GM12878 (cell line): ENCODE data around the gene SLC37A1. TPM values are rescaled to one million over a fixed set of nuclear protein-coding genes. Genes with fewer than 3 reads are reported as not detected.

Experiments used
- BHLHE40 ChIP-seq, 2 experiments: fragments of 450-650 bp in 1 of 2; IDR thresholded peaks; 2 replicates each; pipeline ENCODE4 v1.6.1; 2011 to 2017; ENCODE audit warnings: low read depth in 2 of 2, borderline replicate concordance in 1 of 2, improper control_type of control experiment in 1 of 2, low read length in 1 of 2, mild to moderate bottlenecking in 1 of 2
- DPF2 ChIP-seq: fragments of 450-650 bp; IDR thresholded peaks from 2 replicates; pipeline ENCODE4 v1.6.1; 2017; ENCODE audit warnings: mild to moderate bottlenecking
- E2F4 ChIP-seq: IDR thresholded peaks from 2 replicates; pipeline ENCODE4 v1.6.1; 2012; ENCODE audit warnings: low read depth, low read length, improper control_type of control experiment
- E4F1 ChIP-seq: fragments of 450-650 bp; IDR thresholded peaks from 2 replicates; pipeline ENCODE4 v1.6.1; 2018; ENCODE audit warnings: borderline replicate concordance, mild to moderate bottlenecking; ENCODE audit not compliant: partially characterized antibody
- EGR1 ChIP-seq, 2 experiments: IDR thresholded peaks; 1 replicate in 1 of 2; 2 replicates in 1 of 2; pipeline ENCODE4 v1.6.1; 2011 to 2012; ENCODE audit warnings: low read depth in 2 of 2, low read length in 2 of 2, borderline replicate concordance in 1 of 2, mild to moderate bottlenecking in 1 of 2, moderate library complexity in 1 of 2
- GATAD2B ChIP-seq: fragments of 450-650 bp; conservative IDR thresholded peaks from 2 replicates; pipeline ENCODE4 v1.6.1; 2017; ENCODE audit warnings: low read depth, mild to moderate bottlenecking, moderate library complexity
- HDAC2 ChIP-seq: fragments of 200-600 bp; sonication (generic); IDR thresholded peaks from 2 replicates; pipeline ENCODE4 v1.6.1; 2017
- IRF5 ChIP-seq: fragments of 450-650 bp; IDR thresholded peaks from 2 replicates; pipeline ENCODE4 v1.6.1; 2017; ENCODE audit warnings: borderline replicate concordance
- MAX ChIP-seq: IDR thresholded peaks from 2 replicates; pipeline ENCODE4 v1.6.1; 2012; ENCODE audit warnings: low read depth, low read length, improper control_type of control experiment
- MEF2A ChIP-seq: IDR thresholded peaks from 2 replicates; pipeline ENCODE4 v1.6.1; 2011; ENCODE audit warnings: low read depth, mild to moderate bottlenecking, low read length, moderate library complexity; ENCODE audit not compliant: insufficient read depth
- MXI1 ChIP-seq: fragments of 150-350 bp; IDR thresholded peaks from 2 replicates; pipeline ENCODE4 v1.6.1; 2011; ENCODE audit warnings: low read depth, mild to moderate bottlenecking, inconsistent platforms, low read length, improper control_type of control experiment
- NFXL1 ChIP-seq: fragments of 450-650 bp; IDR thresholded peaks from 2 replicates; pipeline ENCODE4 v1.6.1; 2017; ENCODE audit warnings: antibody characterized with exemption, mild to moderate bottlenecking, borderline replicate concordance
- RBBP5 ChIP-seq: fragments of 200-600 bp; sonication (generic); conservative IDR thresholded peaks from 2 replicates; pipeline ENCODE4 v1.6.1; 2016
- RUNX3 ChIP-seq: IDR thresholded peaks from 2 replicates; pipeline ENCODE4 v1.6.1; 2012; ENCODE audit warnings: low read length, inconsistent platforms
- SUPT20H ChIP-seq: IDR thresholded peaks from 2 replicates; pipeline ENCODE4 v1.6.1; 2011; ENCODE audit warnings: low read depth, mild to moderate bottlenecking, low read length, moderate library complexity, borderline replicate concordance; ENCODE audit not compliant: control insufficient read depth
- SUZ12 ChIP-seq: fragments of 200-600 bp; sonication (generic); IDR thresholded peaks from one replicate; pipeline ENCODE4 v1.6.1; 2018; ENCODE audit warnings: antibody characterized with exemption, mild to moderate bottlenecking; ENCODE audit not compliant: unreplicated experiment
- USF1 ChIP-seq: IDR thresholded peaks from 2 replicates; pipeline ENCODE4 v1.6.1; 2011; ENCODE audit warnings: borderline replicate concordance, low read depth, mild to moderate bottlenecking, moderate library complexity, mixed read lengths, low read length; ENCODE audit not compliant: insufficient read depth; ENCODE audit errors: extremely low read length
- USF2 ChIP-seq: IDR thresholded peaks from 2 replicates; pipeline ENCODE4 v1.6.1; 2011; ENCODE audit warnings: low read depth, low read length, improper control_type of control experiment, borderline replicate concordance
- ZNF274 ChIP-seq: IDR thresholded peaks from one replicate; pipeline ENCODE4 v1.8.0; 2011; ENCODE audit not compliant: insufficient read length, insufficient read depth
- polyA plus RNA-seq, 11 experiments: library from polyadenylated mRNA; depleted of rRNA in 4 of 11; unstranded in 6 of 11; stranded (reverse) in 5 of 11; fragments of >200 nt; fragmentation: Nextera tagmentation in 4 of 11; fragmentation: Illumina TruSeq in 1 of 11; extraction: Ambion mirVana in 4 of 11; extraction: Trizol in 1 of 11; gene quantifications; 1 replicate in 1 of 11; 2 replicates in 10 of 11; pipeline versions ENCODE4 v1.2.1 to v1.2.3, GENCODE V29; 2011 to 2016; ENCODE audit warnings: inconsistent platforms in 2 of 11, missing spikeins in 2 of 11, low read depth in 1 of 11
- total RNA-seq, 4 experiments: library from RNA; depleted of rRNA in 3 of 4; stranded (reverse); fragments of >200 nt in 3 of 4; fragmentation: Illumina TruSeq in 1 of 4; extraction: Trizol in 1 of 4; gene quantifications; 2 replicates each; pipeline versions ENCODE4 v1.2.1 to v1.2.3, GENCODE V29; 2013 to 2021

Gene SLC37A1
- total and polyA plus RNA-seq, 10 of the 15 experiments (the other 5 are each of a cell fraction or from before 2014, with no cell fraction given), result 1.1 to 35.5 (median 24.4) TPM

- TF ChIP-seq DPF2 (peak; percentile 90), MEF2A (peak; percentile 81; the same call in 1 of the 2 replicates), MXI1 (peak; percentile 77), NFXL1 (no peak), EGR1 (IDR thresholded peaks at IDR 0.05; ENCODE audit: borderline replicate concordance in 1 of 2, low read depth in 2 of 2, low read length in 2 of 2) (no peak), RUNX3 (no peak), E4F1 (no peak), MAX (no peak), IRF5 (no peak), ZNF274 (no peak), SUPT20H (no peak), RBBP5 (no peak), E2F4 (no peak), SUZ12 (no peak), USF2 (0 out of 2 replicates have a peak, but pooled peaks have one; percentile 18), HDAC2 (no peak), BHLHE40 (IDR thresholded peaks at IDR 0.05; ENCODE audit: borderline replicate concordance in 1 of 2, low read depth in 2 of 2, low read length in 1 of 2) (peak; percentile 88 to 95), USF1 (peak; percentile 58), GATAD2B (no peak; the same call in 1 of the 2 replicates)
Measured at GRCh38 chr21:42534421-42535378, 21.0 kb downstream of the SLC37A1 start (continued).
